Effector CD8-positive, alpha-beta T cell (primary cell): Measurements from ENCODE around the gene ZNF436.

Source experiments
- DNase-seq: peaks from one replicate; lab custom pipeline; 2025; lab: John Stamatoyannopoulos, UW
- total RNA-seq, 4 experiments: gene quantifications; one replicate each; lab custom pipeline; 2026; lab: John Stamatoyannopoulos, UW

The ZNF436 gene
- 29.3 to 36.8 (median 33.2) reads per million in 4 experiments for total RNA-seq

- peak; percentile 47 for DNase-seq
Observed at GRCh38 chr1:23369335-23370013, at the start of gene ZNF436. ZNF436 (minus strand) TSS chr1:23369836; CDS start chr1:23368005, 1,831 bp downstream.

- no peak for DNase-seq
Observed at GRCh38 chr1:23419180-23419579, 49.5 kb upstream of the ZNF436 start.

GRCh38 chr1:23417570-23417969 lies 47.9 kb upstream of the ZNF436 start:
- no peak for DNase-seq

- no peak for DNase-seq
Observed at GRCh38 chr1:23416964-23417363, 47.3 kb upstream of the ZNF436 start.

- DNase-seq: no peak
Observed at GRCh38 chr1:23408797-23409290, 39.2 kb upstream of the ZNF436 start.

GRCh38 chr1:23407016-23407630 lies 37.5 kb upstream of the ZNF436 start:
- DNase-seq: no peak

GRCh38 chr1:23405946-23406345 lies 36.3 kb upstream of the ZNF436 start:
- DNase-seq: no peak

- peak; percentile 66 for DNase-seq
Observed at GRCh38 chr1:23403735-23404486, 34.3 kb upstream of the ZNF436 start.

- DNase-seq: no peak
Observed at GRCh38 chr1:23403355-23403734, 33.7 kb upstream of the ZNF436 start.

- no peak for DNase-seq
Observed at GRCh38 chr1:23403038-23403336, 33.4 kb upstream of the ZNF436 start.

GRCh38 chr1:23402286-23403037 lies 32.8 kb upstream of the ZNF436 start:
- DNase-seq: no peak

- DNase-seq: no peak
Observed at GRCh38 chr1:23401313-23401712, 31.7 kb upstream of the ZNF436 start.

- DNase-seq: no peak
Observed at GRCh38 chr1:23400324-23401114, 30.9 kb upstream of the ZNF436 start.

GRCh38 chr1:23399229-23399628 lies 29.6 kb upstream of the ZNF436 start:
- DNase-seq: no peak

- no peak for DNase-seq
Observed at GRCh38 chr1:23397908-23398307, 28.3 kb upstream of the ZNF436 start.

- no peak for DNase-seq
Observed at GRCh38 chr1:23396380-23396779, 26.7 kb upstream of the ZNF436 start.

GRCh38 chr1:23395849-23396248 lies 26.2 kb upstream of the ZNF436 start:
- DNase-seq: no peak

- no peak for DNase-seq
Observed at GRCh38 chr1:23395154-23395724, 25.6 kb upstream of the ZNF436 start.

- DNase-seq: no peak
Observed at GRCh38 chr1:23394684-23395083, 25.0 kb upstream of the ZNF436 start.

- DNase-seq: no peak
Observed at GRCh38 chr1:23394181-23394580, 24.5 kb upstream of the ZNF436 start.

GRCh38 chr1:23393706-23394105 lies 24.1 kb upstream of the ZNF436 start:
- no peak for DNase-seq
